SK-N-SH treated with all-trans-retinoic acid at 6 μM for 48 hours (cell line): ENCODE results near the gene RGS9BP.

Experiments used
- ATAC-seq: fragments of 200-7000 bp; cut with Tn5 transposase; 3 replicates; pipeline ENCODE4 v1.9.1; 2020; ENCODE audit warnings: mild to moderate bottlenecking, moderate library complexity
- ARNTL ChIP-seq: fragments of 450-650 bp; formaldehyde crosslinking; IDR thresholded peaks from 2 replicates; pipeline ENCODE4 v1.5.0; 2020; ENCODE audit warnings: low read depth, mild to moderate bottlenecking, moderate library complexity, borderline replicate concordance
- BACH2 ChIP-seq: fragments of 250-450 bp; sonication (Bioruptor Pico); IDR thresholded peaks from 2 replicates; pipeline ENCODE4 v1.9.0; 2021; ENCODE audit warnings: mild to moderate bottlenecking, borderline replicate concordance
- CSDC2 ChIP-seq: fragments of 250-450 bp; sonication (Bioruptor Pico); IDR thresholded peaks from 2 replicates; pipeline ENCODE4 v1.5.0; 2020; ENCODE audit warnings: mild to moderate bottlenecking, moderate library complexity
- ESRRG ChIP-seq: fragments of 250-450 bp; sonication (Bioruptor Pico); IDR thresholded peaks from 2 replicates; pipeline ENCODE4 v1.6.1; 2021; ENCODE audit warnings: mild to moderate bottlenecking
- GLIS3 ChIP-seq: fragments of 250-450 bp; sonication (Bioruptor Pico); IDR thresholded peaks from 2 replicates; pipeline ENCODE4 v1.5.0; 2020; ENCODE audit warnings: mild to moderate bottlenecking, moderate library complexity
- ISL1 ChIP-seq: fragments of 250-450 bp; sonication (Bioruptor Pico); IDR thresholded peaks from 2 replicates; pipeline ENCODE4 v2.1.2; 2022; ENCODE audit warnings: mild to moderate bottlenecking, moderate library complexity
- OSR1 ChIP-seq: fragments of 250-450 bp; sonication (Bioruptor Pico); IDR thresholded peaks from 2 replicates; pipeline ENCODE4 v1.8.0; 2022; ENCODE audit warnings: moderate library complexity, mild to moderate bottlenecking, inconsistent platforms
- PPARA ChIP-seq: fragments of 250-450 bp; sonication (Bioruptor Pico); IDR thresholded peaks from 2 replicates; pipeline ENCODE4 v1.5.0; 2020; ENCODE audit warnings: mild to moderate bottlenecking, borderline replicate concordance
- RARB ChIP-seq: fragments of 250-450 bp; sonication (Bioruptor Pico); IDR thresholded peaks from 2 replicates; pipeline ENCODE4 v1.8.0; 2021; ENCODE audit warnings: mild to moderate bottlenecking, moderate library complexity
- SNAI2 ChIP-seq: fragments of 250-450 bp; sonication (Bioruptor Pico); IDR thresholded peaks from 2 replicates; pipeline ENCODE4 v1.5.0; 2020; ENCODE audit warnings: mild to moderate bottlenecking, moderate library complexity
- TCF4 ChIP-seq: fragments of 250-450 bp; sonication (Bioruptor Pico); IDR thresholded peaks from 2 replicates; pipeline ENCODE4 v1.8.0; 2021; ENCODE audit warnings: mild to moderate bottlenecking, moderate library complexity, borderline replicate concordance
- TOX ChIP-seq: fragments of 250-450 bp; sonication (Bioruptor Pico); IDR thresholded peaks from 2 replicates; pipeline ENCODE4 v1.8.0; 2021; ENCODE audit warnings: mild to moderate bottlenecking, moderate library complexity, borderline replicate concordance
- ZC3H10 ChIP-seq: fragments of 250-450 bp; sonication (Bioruptor Pico); IDR thresholded peaks from 2 replicates; pipeline ENCODE4 v1.5.1; 2021; ENCODE audit warnings: mild to moderate bottlenecking, moderate library complexity
- ZFP3 ChIP-seq: fragments of 250-450 bp; sonication (Bioruptor Pico); IDR thresholded peaks from 2 replicates; pipeline ENCODE4 v1.5.0; 2020; ENCODE audit warnings: mild to moderate bottlenecking, moderate library complexity
- ZFP30 ChIP-seq: fragments of 450-650 bp; formaldehyde crosslinking; IDR thresholded peaks from 2 replicates; pipeline ENCODE4 v1.5.0; 2022; ENCODE audit warnings: mild to moderate bottlenecking, moderate library complexity
- ZNF565 ChIP-seq: fragments of 450-650 bp; formaldehyde crosslinking; conservative IDR thresholded peaks from 2 replicates; pipeline ENCODE4 v1.5.0; 2020; ENCODE audit warnings: low read depth, mild to moderate bottlenecking, moderate library complexity
- ZNF70 ChIP-seq: fragments of 450-650 bp; formaldehyde crosslinking; IDR thresholded peaks from 2 replicates; pipeline ENCODE4 v1.5.0; 2020; ENCODE audit warnings: mild to moderate bottlenecking, moderate library complexity
- ZNF8 ChIP-seq: fragments of 450-650 bp; formaldehyde crosslinking; IDR thresholded peaks from 2 replicates; pipeline ENCODE4 v1.5.0; 2020; ENCODE audit warnings: mild to moderate bottlenecking, moderate library complexity
- TF ChIP-seq, protein P1 (sequence below): fragments of 250-450 bp; sonication (Bioruptor Pico); IDR thresholded peaks from 2 replicates; pipeline ENCODE4 v1.5.1; 2021; ENCODE audit warnings: mild to moderate bottlenecking, moderate library complexity
- TF ChIP-seq, protein P2 (sequence below): fragments of 250-450 bp; sonication (Bioruptor Pico); IDR thresholded peaks from 2 replicates; pipeline ENCODE4 v1.5.1; 2020; ENCODE audit warnings: low read depth, mild to moderate bottlenecking, moderate library complexity
- TF ChIP-seq, protein P3 (sequence below): fragments of 250-450 bp; sonication (Bioruptor Pico); IDR thresholded peaks from 2 replicates; pipeline ENCODE4 v1.5.0; 2020; ENCODE audit warnings: mild to moderate bottlenecking, moderate library complexity
- TF ChIP-seq, protein P4 (sequence below): fragments of 250-450 bp; sonication (Bioruptor Pico); IDR thresholded peaks from 2 replicates; pipeline ENCODE4 v1.8.0; 2020; ENCODE audit warnings: mild to moderate bottlenecking, moderate library complexity, borderline replicate concordance
- TF ChIP-seq, protein P5 (sequence below): fragments of 250-450 bp; sonication (Bioruptor Pico); IDR thresholded peaks from 2 replicates; pipeline ENCODE4 v1.8.0; 2021; ENCODE audit warnings: low read depth, mild to moderate bottlenecking, moderate library complexity, borderline replicate concordance

RGS9BP gene

DNA sequence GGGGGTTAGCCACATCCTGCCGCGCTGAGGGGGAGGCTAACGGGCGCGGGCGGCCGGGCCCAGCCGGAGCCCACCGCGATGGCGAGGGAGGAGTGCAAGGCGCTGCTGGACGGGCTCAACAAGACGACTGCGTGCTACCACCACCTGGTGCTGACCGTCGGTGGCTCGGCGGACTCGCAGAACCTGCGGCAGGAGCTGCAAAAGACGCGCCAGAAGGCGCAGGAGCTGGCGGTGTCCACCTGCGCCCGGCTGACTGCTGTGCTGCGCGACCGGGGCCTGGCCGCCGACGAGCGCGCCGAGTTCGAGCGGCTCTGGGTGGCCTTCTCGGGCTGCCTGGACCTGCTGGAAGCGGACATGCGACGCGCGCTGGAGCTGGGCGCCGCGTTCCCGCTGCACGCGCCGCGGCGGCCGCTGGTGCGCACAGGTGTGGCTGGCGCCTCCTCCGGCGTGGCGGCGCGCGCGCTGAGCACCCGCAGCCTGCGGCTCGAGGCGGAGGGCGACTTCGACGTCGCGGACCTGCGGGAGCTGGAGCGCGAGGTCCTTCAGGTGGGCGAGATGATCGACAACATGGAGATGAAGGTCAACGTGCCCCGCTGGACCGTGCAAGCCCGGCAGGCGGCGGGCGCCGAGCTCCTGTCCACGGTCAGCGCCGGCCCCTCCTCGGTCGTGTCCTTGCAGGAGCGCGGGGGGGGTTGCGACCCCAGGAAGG lies 692 bp downstream of the RGS9BP start:
- ATAC-seq = no peak; the same call in 2 of the 3 replicates

DNA sequence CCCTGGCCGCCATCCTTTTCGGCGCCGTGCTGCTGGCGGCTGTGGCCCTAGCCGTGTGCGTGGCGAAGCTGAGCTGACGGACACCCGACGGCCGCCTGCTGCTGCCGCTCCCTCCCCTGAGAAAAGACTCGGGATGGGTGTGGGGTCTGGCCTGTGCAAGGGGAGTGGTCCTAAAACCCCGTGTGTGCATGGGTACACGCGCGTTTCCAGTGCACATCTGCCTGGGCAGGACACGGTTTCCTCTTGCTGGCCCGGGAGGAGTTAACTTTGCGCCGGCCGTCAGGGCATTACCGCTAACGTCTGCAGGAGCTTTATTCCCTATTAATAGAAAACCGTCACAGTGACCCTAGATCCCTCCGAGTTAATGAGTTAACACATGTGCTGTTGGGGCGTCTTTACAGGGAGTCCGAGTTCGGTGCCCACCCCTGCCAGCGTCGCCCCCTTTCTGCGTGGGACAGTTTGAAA lies 1.3 kb downstream of the RGS9BP start:
- TF ChIP-seq SNAI2 (CRISPR knock-in tag) (no peak), ARNTL (CRISPR knock-in tag) (no peak), ZNF8 (CRISPR knock-in tag) (no peak)
- TF ChIP-seq, protein P1, sequence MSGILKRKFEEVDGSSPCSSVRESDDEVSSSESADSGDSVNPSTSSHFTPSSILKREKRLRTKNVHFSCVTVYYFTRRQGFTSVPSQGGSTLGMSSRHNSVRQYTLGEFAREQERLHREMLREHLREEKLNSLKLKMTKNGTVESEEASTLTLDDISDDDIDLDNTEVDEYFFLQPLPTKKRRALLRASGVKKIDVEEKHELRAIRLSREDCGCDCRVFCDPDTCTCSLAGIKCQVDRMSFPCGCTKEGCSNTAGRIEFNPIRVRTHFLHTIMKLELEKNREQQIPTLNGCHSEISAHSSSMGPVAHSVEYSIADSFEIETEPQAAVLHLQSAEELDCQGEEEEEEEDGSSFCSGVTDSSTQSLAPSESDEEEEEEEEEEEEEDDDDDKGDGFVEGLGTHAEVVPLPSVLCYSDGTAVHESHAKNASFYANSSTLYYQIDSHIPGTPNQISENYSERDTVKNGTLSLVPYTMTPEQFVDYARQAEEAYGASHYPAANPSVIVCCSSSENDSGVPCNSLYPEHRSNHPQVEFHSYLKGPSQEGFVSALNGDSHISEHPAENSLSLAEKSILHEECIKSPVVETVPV (CRISPR knock-in tag) = no peak

More for the DNA sequence above, 692 bp downstream of the RGS9BP start:
- TF ChIP-seq, protein P1 (CRISPR knock-in tag) = no peak
- no peak for TF ChIP-seq RARB (CRISPR knock-in tag)
- TF ChIP-seq, protein P2, sequence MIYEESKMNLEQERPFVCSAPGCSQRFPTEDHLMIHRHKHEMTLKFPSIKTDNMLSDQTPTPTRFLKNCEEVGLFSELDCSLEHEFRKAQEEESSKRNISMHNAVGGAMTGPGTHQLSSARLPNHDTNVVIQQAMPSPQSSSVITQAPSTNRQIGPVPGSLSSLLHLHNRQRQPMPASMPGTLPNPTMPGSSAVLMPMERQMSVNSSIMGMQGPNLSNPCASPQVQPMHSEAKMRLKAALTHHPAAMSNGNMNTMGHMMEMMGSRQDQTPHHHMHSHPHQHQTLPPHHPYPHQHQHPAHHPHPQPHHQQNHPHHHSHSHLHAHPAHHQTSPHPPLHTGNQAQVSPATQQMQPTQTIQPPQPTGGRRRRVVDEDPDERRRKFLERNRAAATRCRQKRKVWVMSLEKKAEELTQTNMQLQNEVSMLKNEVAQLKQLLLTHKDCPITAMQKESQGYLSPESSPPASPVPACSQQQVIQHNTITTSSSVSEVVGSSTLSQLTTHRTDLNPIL (CRISPR knock-in tag) = no peak
- TF ChIP-seq ZFP3 = no peak
- TF ChIP-seq BACH2 (CRISPR knock-in tag) = no peak
- TF ChIP-seq, all 23 proteins: peak for 0

DNA sequence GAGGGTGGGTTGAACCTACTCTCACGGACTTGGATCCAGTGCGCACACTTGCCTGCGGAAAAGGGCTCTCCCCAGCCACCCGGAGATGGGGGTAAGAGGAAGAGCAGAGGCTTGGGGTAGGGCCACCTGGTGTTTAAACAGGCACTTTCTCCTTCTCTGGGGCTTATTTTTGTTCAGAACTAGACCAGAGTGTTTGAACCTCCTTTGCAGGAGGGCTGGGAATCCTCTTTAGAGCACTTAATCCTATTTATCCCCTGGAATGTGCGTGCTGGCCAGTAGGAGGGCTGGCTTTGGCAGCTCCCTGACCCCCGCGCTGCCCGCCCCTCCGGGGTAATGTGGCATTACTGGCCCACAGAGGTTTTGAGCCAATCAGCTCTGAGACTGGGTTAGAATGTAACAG lies 2.0 kb downstream of the RGS9BP start:
- TF ChIP-seq, protein P2 (CRISPR knock-in tag) = no peak
- TF ChIP-seq, protein P1 (CRISPR knock-in tag) = no peak
- TF ChIP-seq, protein P3, sequence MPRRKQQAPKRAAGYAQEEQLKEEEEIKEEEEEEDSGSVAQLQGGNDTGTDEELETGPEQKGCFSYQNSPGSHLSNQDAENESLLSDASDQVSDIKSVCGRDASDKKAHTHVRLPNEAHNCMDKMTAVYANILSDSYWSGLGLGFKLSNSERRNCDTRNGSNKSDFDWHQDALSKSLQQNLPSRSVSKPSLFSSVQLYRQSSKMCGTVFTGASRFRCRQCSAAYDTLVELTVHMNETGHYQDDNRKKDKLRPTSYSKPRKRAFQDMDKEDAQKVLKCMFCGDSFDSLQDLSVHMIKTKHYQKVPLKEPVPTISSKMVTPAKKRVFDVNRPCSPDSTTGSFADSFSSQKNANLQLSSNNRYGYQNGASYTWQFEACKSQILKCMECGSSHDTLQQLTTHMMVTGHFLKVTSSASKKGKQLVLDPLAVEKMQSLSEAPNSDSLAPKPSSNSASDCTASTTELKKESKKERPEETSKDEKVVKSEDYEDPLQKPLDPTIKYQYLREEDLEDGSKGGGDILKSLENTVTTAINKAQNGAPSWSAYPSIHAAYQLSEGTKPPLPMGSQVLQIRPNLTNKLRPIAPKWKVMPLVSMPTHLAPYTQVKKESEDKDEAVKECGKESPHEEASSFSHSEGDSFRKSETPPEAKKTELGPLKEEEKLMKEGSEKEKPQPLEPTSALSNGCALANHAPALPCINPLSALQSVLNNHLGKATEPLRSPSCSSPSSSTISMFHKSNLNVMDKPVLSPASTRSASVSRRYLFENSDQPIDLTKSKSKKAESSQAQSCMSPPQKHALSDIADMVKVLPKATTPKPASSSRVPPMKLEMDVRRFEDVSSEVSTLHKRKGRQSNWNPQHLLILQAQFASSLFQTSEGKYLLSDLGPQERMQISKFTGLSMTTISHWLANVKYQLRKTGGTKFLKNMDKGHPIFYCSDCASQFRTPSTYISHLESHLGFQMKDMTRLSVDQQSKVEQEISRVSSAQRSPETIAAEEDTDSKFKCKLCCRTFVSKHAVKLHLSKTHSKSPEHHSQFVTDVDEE (CRISPR knock-in tag) = no peak
- TF ChIP-seq ARNTL (CRISPR knock-in tag) = no peak
- TF ChIP-seq OSR1 (CRISPR knock-in tag) = no peak
- TF ChIP-seq TCF4 (CRISPR knock-in tag) = no peak
- no peak for TF ChIP-seq ZNF8 (CRISPR knock-in tag)
- no peak for TF ChIP-seq ZNF70 (CRISPR knock-in tag)
- TF ChIP-seq TOX (CRISPR knock-in tag) = no peak
- TF ChIP-seq, protein P4, sequence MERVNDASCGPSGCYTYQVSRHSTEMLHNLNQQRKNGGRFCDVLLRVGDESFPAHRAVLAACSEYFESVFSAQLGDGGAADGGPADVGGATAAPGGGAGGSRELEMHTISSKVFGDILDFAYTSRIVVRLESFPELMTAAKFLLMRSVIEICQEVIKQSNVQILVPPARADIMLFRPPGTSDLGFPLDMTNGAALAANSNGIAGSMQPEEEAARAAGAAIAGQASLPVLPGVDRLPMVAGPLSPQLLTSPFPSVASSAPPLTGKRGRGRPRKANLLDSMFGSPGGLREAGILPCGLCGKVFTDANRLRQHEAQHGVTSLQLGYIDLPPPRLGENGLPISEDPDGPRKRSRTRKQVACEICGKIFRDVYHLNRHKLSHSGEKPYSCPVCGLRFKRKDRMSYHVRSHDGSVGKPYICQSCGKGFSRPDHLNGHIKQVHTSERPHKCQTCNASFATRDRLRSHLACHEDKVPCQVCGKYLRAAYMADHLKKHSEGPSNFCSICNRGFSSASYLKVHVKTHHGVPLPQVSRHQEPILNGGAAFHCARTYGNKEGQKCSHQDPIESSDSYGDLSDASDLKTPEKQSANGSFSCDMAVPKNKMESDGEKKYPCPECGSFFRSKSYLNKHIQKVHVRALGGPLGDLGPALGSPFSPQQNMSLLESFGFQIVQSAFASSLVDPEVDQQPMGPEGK (CRISPR knock-in tag) = no peak
- TF ChIP-seq PPARA (CRISPR knock-in tag) = no peak
- no peak for TF ChIP-seq GLIS3 (CRISPR knock-in tag)
- no peak for TF ChIP-seq ZC3H10 (CRISPR knock-in tag)
- TF ChIP-seq ESRRG (CRISPR knock-in tag) = no peak
- no peak for TF ChIP-seq ISL1 (CRISPR knock-in tag)
- no peak for TF ChIP-seq SNAI2 (CRISPR knock-in tag)
- no peak for TF ChIP-seq ZFP30
- TF ChIP-seq ZNF565 (CRISPR knock-in tag) = no peak
- TF ChIP-seq, protein P5, sequence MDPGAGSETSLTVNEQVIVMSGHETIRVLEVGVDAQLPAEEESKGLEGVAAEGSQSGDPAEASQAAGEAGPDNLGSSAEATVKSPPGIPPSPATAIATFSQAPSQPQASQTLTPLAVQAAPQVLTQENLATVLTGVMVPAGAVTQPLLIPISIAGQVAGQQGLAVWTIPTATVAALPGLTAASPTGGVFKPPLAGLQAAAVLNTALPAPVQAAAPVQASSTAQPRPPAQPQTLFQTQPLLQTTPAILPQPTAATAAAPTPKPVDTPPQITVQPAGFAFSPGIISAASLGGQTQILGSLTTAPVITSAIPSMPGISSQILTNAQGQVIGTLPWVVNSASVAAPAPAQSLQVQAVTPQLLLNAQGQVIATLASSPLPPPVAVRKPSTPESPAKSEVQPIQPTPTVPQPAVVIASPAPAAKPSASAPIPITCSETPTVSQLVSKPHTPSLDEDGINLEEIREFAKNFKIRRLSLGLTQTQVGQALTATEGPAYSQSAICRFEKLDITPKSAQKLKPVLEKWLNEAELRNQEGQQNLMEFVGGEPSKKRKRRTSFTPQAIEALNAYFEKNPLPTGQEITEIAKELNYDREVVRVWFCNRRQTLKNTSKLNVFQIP (CRISPR knock-in tag) = no peak
- no peak for TF ChIP-seq CSDC2 (CRISPR knock-in tag)
- no peak for ATAC-seq

More for the DNA sequence above, 1.3 kb downstream of the RGS9BP start:
- ATAC-seq = no peak
